HL-60 (cell line): Measurements from ENCODE around the gene CNBD2.

Source experiments
- DNase-seq, 2 experiments: peaks; one replicate each; pipeline ENCODE4 v3.0.0-alpha.2; 2010 to 2020; ENCODE audit warnings: low read depth in 1 of 2, low spot score in 1 of 2
- H3K27ac ChIP-seq: fragments of 250-450 bp; sonication (Bioruptor Pico); replicated peaks from 2 replicates; pipeline ENCODE4 v1.5.1; 2020; ENCODE audit warnings: mild to moderate bottlenecking, moderate library complexity
- H3K27me3 ChIP-seq: fragments of 250-450 bp; sonication (Bioruptor Pico); 2 replicates; pipeline ENCODE4 v1.5.1; 2021; ENCODE audit warnings: mild to moderate bottlenecking, moderate library complexity; ENCODE audit not compliant: insufficient read depth, poor library complexity, severe bottlenecking
- H3K4me3 ChIP-seq: replicated peaks from 2 replicates; pipeline ENCODE4 v1.5.1; 2011; ENCODE audit warnings: mild to moderate bottlenecking, control low read depth, low read length; ENCODE audit not compliant: insufficient read depth
- CTCF ChIP-seq: IDR thresholded peaks from one replicate; pipeline ENCODE4 v1.5.1; 2011; ENCODE audit warnings: low read length, control low read depth, inconsistent platforms; ENCODE audit not compliant: insufficient read depth
- GABPA ChIP-seq: IDR thresholded peaks from 2 replicates; pipeline ENCODE4 v1.6.1; 2012; ENCODE audit warnings: low read depth
- POLR2AphosphoS5 ChIP-seq: IDR thresholded peaks from 2 replicates; pipeline ENCODE4 v1.6.1; 2012; ENCODE audit warnings: low read depth
- SPI1 ChIP-seq: IDR thresholded peaks from 2 replicates; pipeline ENCODE4 v1.6.1; 2012; ENCODE audit warnings: low read depth, mild to moderate bottlenecking, borderline replicate concordance
- TF ChIP-seq, protein P1 (sequence below): IDR thresholded peaks from 2 replicates; pipeline ENCODE4 v1.6.1; 2012; ENCODE audit warnings: low read depth; ENCODE audit not compliant: insufficient replicate concordance

CNBD2 gene

GRCh38 chr20:36010076-36010475 lies 41.7 kb downstream of the CNBD2 start:
- DNase-seq = no peak
- Histone ChIP-seq H3K27ac (no peak overlapping the region), H3K4me3 (no peak overlapping the region), H3K27me3 (no peaks in the 10 kb centered on the region)
- TF ChIP-seq POLR2AphosphoS5 (no peak), SPI1 (no peak), CTCF (no peak), GABPA (no peak)
- TF ChIP-seq, protein P1, sequence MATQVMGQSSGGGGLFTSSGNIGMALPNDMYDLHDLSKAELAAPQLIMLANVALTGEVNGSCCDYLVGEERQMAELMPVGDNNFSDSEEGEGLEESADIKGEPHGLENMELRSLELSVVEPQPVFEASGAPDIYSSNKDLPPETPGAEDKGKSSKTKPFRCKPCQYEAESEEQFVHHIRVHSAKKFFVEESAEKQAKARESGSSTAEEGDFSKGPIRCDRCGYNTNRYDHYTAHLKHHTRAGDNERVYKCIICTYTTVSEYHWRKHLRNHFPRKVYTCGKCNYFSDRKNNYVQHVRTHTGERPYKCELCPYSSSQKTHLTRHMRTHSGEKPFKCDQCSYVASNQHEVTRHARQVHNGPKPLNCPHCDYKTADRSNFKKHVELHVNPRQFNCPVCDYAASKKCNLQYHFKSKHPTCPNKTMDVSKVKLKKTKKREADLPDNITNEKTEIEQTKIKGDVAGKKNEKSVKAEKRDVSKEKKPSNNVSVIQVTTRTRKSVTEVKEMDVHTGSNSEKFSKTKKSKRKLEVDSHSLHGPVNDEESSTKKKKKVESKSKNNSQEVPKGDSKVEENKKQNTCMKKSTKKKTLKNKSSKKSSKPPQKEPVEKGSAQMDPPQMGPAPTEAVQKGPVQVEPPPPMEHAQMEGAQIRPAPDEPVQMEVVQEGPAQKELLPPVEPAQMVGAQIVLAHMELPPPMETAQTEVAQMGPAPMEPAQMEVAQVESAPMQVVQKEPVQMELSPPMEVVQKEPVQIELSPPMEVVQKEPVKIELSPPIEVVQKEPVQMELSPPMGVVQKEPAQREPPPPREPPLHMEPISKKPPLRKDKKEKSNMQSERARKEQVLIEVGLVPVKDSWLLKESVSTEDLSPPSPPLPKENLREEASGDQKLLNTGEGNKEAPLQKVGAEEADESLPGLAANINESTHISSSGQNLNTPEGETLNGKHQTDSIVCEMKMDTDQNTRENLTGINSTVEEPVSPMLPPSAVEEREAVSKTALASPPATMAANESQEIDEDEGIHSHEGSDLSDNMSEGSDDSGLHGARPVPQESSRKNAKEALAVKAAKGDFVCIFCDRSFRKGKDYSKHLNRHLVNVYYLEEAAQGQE = no peak

DNA sequence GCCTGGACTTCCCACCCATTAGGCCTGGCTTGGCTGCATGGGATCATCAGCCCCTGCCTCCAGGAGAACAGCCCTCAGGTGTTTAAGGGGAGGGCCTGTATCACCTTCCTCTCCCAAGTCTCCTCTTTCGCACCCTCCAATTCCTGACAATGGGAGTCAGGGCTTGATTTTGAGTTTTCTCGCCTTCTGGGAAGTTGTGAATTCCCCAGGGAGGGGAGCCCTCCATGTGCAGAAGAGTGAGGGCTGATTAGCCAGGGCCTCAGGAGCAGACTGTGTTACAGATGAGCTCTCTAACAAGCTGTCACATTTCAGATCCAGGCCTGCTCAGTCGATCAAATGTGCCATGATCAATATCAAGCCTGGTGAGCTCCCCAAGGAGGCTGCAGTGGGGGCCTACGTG lies 42.4 kb downstream of the CNBD2 start:
- Histone ChIP-seq H3K27ac (no peak overlapping the region), H3K27me3 (no peaks in the 10 kb centered on the region), H3K4me3 (no peak overlapping the region)
- DNase-seq = no peak
- TF ChIP-seq, protein P1 = no peak
- TF ChIP-seq SPI1 (no peak), CTCF (no peak), POLR2AphosphoS5 (no peak), GABPA (no peak)

DNA sequence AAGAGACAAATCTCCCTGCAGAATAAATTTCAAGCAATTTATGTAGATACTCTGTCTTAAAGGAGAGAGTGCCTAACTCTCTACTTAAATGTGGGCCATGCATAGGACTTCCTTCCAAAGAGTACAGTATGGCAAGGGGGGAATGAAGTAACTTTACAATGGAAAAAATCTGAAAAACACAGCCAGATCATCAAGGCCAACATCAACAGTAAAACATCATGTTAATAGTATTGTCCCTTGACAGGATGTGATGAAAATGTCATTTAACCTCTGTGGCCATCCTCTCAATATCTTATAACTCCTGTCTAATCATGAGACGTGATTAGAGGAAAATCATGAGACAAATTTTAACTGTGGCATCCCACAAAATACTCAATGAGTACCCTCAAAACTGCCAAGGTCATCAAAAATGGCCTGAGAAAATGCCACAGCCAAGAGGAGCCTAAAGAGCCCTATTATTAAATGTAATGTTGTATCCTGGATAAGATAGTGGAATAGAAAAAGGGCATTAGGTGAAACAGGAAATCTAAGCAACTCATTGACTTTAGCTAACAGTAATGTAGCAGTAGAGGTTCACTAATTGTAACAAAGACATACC lies 47.5 kb downstream of the CNBD2 start:
- no peak overlapping the region for H3K4me3 ChIP-seq
- TF ChIP-seq POLR2AphosphoS5 = no peak
- TF ChIP-seq, protein P1 = no peak
- TF ChIP-seq GABPA = no peak
- DNase-seq = no peak
- H3K27ac ChIP-seq = no peak overlapping the region
- H3K27me3 ChIP-seq = no peaks in the 10 kb centered on the region
